Fibroblast of pulmonary artery (primary cell): ENCODE measurements around the gene WDFY4.

ENCODE experiments used
- DNase-seq: peaks from one replicate; pipeline ENCODE4 v3.0.0-alpha.2; 2010; ENCODE audit warnings: low read depth
- H3K4me3 ChIP-seq: replicated peaks from 2 replicates; pipeline ENCODE4 v1.5.1; 2011; ENCODE audit warnings: low read depth, mild to moderate bottlenecking, control low read depth, low read length, moderate library complexity
- CTCF ChIP-seq: IDR thresholded peaks from 2 replicates; pipeline ENCODE4 v1.5.1; 2011; ENCODE audit warnings: mild to moderate bottlenecking, control low read depth, low read length, inconsistent platforms; ENCODE audit errors: missing control alignments

The WDFY4 gene

DNA sequence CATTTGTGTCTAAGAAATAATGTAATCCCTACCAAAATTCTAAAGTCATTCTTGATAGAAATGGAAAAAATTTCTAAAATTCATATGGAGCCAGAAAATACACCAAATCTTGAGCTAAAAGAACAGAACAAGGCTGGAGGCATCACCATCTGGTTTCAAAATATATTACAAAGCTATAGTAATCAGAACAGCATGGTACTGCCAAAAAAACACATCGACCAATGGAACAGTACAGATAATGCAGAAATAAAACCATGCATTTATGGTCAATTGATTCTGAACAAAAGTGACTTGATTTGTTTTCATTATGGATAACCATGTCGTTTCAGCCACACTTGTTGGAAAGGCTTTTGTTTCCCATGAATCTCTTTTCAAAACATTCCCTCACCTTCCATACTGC, 7.0 kb upstream of the WDFY4 start:
- no peak for TF ChIP-seq CTCF
- no peak overlapping the region for H3K4me3 ChIP-seq
- no peak for DNase-seq

DNA sequence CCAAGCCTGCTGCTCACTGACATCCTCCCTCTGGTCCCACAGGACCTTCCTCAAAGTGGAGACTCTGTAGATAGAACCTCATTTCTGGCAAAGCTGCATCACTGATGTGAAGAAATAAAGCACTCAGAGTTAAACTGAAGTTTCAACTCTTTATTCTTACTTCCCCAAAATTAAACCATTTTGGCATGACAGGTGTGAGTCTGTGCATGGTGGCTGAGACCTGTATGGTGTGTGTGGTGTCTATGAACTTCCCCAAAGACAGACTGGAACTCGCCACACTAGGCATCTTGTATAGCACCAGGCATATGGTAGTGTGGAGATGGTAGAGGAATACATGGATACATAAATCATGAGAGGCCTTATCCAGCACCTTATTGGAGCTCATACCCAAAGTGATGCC, 6.6 kb upstream of the WDFY4 start:
- no peak for DNase-seq
- no peak overlapping the region for H3K4me3 ChIP-seq
- TF ChIP-seq CTCF, result no peak

- H3K4me3 ChIP-seq, result no peak overlapping the region
- no peak for DNase-seq
- TF ChIP-seq CTCF, result no peak
These were observed 2.9 kb upstream of the WDFY4 start for GRCh38 chr10:48681740-48682139.

DNA sequence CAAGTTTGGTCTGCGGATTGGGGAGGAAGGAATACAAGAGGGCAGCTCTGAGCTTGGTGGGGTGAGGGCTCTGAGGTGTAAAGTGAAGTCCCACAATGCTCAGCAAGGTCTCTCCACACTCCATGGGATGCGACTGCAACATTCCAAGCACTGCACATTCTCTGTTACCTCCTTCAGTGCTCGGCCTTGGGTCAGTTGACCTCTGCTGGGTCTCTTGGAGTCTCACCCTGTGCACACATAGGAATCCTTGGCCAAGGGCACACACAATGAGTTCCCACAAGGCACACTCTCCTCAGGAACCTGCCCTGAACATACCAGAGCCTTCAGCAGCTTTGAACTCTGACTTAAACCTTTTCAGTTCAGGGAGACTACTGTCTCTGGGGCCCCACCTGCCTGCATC, 2.4 kb upstream of the WDFY4 start:
- no peak for DNase-seq
- no peak overlapping the region for H3K4me3 ChIP-seq
- no peak for TF ChIP-seq CTCF

DNA sequence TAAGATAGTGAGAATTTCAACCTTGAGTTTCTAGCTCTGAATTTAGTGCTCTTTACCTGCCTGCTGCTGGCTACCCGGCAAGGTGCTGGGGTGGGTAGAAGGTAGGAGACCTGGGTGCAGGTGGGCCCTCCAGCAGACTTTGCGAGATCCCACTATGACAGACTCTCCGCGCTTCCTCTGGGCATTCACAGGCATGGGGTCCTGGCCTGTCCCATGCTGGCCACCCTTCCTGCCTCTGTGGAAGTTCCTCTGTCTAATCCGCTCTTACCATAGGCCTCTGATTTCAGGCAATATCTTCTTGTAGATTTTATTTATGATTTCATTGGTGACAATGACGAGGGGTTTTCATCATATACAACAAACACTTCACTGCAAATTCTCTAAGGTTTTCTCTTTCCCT, 1.2 kb upstream of the WDFY4 start:
- DNase-seq, result no peak
- H3K4me3 ChIP-seq, result no peak overlapping the region
- no peak for TF ChIP-seq CTCF

DNA sequence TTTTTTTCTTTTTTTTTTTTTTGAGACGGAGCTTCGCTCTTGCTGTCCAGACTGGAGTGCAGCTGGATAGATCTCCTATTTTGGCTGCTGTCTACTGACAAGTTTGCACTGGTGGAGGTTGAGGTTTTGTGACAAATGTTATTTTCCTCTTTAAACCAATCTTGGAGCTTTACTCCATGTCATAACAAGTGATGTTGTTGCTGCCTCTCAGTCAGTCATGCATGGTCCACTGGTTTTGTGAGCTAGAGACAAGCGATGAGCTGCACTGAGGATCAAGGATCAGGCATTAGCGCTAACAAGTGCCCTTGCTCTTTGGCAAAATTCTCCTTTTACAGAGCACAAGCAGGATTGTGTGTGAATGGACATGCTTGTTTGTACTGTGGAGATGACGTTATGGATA, 805 bp upstream of the WDFY4 start:
- no peak overlapping the region for H3K4me3 ChIP-seq
- DNase-seq, result no peak
- TF ChIP-seq CTCF, result no peak

GRCh38 chr10:48684463-48684791, 246 bp upstream of the WDFY4 start:
- DNase-seq, result no peak
- no peak overlapping the region for H3K4me3 ChIP-seq
- TF ChIP-seq CTCF, result no peak
